K562 (cell line): ENCODE results near the gene TCIRG1. TPM values are rescaled to one million over a fixed set of nuclear protein-coding genes. Genes with fewer than 3 reads are reported as not detected.

Source experiments
- ADNP ChIP-seq: fragments of 200-800 bp; sonication (Bioruptor generic); IDR thresholded peaks from 2 replicates; pipeline ENCODE4 v1.6.1; 2016; ENCODE audit warnings: missing genetic modification characterization, missing compliant biosample characterization
- CREBBP ChIP-seq: IDR thresholded peaks from one replicate; pipeline ENCODE4 v1.6.1; 2012; ENCODE audit warnings: low read depth, mild to moderate bottlenecking, control low read depth, inconsistent platforms, low read length
- DIDO1 ChIP-seq: fragments of 450-650 bp; IDR thresholded peaks from 2 replicates; pipeline ENCODE4 v1.6.1; 2016; ENCODE audit warnings: low read depth, missing biosample characterization, missing genetic modification characterization
- EGR1 ChIP-seq: fragments of 450-650 bp; conservative IDR thresholded peaks from 2 replicates; pipeline ENCODE4 v1.6.1; 2017; ENCODE audit warnings: mild to moderate bottlenecking
- FOXK2 ChIP-seq, 2 experiments: fragments of 450-650 bp; IDR thresholded peaks in 1 of 2; conservative IDR thresholded peaks in 1 of 2; 2 replicates each; pipeline ENCODE4 v1.6.1; 2016; ENCODE audit warnings: low read depth in 2 of 2, mild to moderate bottlenecking in 1 of 2
- HMGN3 ChIP-seq: IDR thresholded peaks from 2 replicates; pipeline ENCODE4 v1.6.1; 2011; ENCODE audit warnings: borderline replicate concordance, low read depth, mild to moderate bottlenecking, mixed read lengths, low read length; ENCODE audit not compliant: insufficient read length; ENCODE audit errors: extremely low read depth
- HNRNPL ChIP-seq: fragments of 200-400 bp; formaldehyde crosslinking; IDR thresholded peaks from 2 replicates; pipeline ENCODE4 v1.6.1; 2017; ENCODE audit warnings: low read depth, mild to moderate bottlenecking, low read length
- ILK ChIP-seq: fragments of 450-650 bp; IDR thresholded peaks from 2 replicates; pipeline ENCODE4 v1.6.1; 2016; ENCODE audit warnings: missing genetic modification characterization, low read depth, mild to moderate bottlenecking, missing compliant biosample characterization, moderate library complexity, borderline replicate concordance
- KAT8 ChIP-seq: fragments of 450-650 bp; IDR thresholded peaks from 2 replicates; pipeline ENCODE4 v1.6.1; 2016; ENCODE audit warnings: low read depth, mild to moderate bottlenecking
- KLF13 ChIP-seq: fragments of 450-650 bp; IDR thresholded peaks from 2 replicates; pipeline ENCODE4 v1.6.1; 2016; ENCODE audit warnings: missing genetic modification characterization, low read depth, mild to moderate bottlenecking, missing compliant biosample characterization, moderate library complexity, borderline replicate concordance
- KLF6 ChIP-seq: fragments of 250-450 bp; sonication (Bioruptor Pico); IDR thresholded peaks from 2 replicates; pipeline ENCODE4 v1.4.0; 2020; ENCODE audit warnings: mild to moderate bottlenecking, moderate library complexity, borderline replicate concordance
- POLR3G ChIP-seq: IDR thresholded peaks from 2 replicates; pipeline ENCODE4 v1.6.1; 2011; ENCODE audit not compliant: insufficient read length, insufficient replicate concordance; ENCODE audit errors: extremely low read depth
- SMARCE1 ChIP-seq: fragments of 450-650 bp; IDR thresholded peaks from 2 replicates; pipeline ENCODE4 v1.7.1; 2016; ENCODE audit warnings: mild to moderate bottlenecking
- SP2 ChIP-seq: IDR thresholded peaks from 2 replicates; pipeline ENCODE4 v1.6.1; 2011; ENCODE audit warnings: mild to moderate bottlenecking, low read depth, low read length, moderate library complexity; ENCODE audit not compliant: poor library complexity, severe bottlenecking; ENCODE audit errors: extremely low read depth
- SRSF1 ChIP-seq: fragments of 200-400 bp; formaldehyde crosslinking; IDR thresholded peaks from 2 replicates; pipeline ENCODE4 v1.6.1; 2017; ENCODE audit warnings: mild to moderate bottlenecking, low read depth, low read length, moderate library complexity
- SUPT5H ChIP-seq: fragments of 450-650 bp; IDR thresholded peaks from 2 replicates; pipeline ENCODE4 v1.6.1; 2016
- ZBED1 ChIP-seq: IDR thresholded peaks from 2 replicates; pipeline ENCODE4 v1.6.1; 2014
- ZNF146 ChIP-seq: IDR thresholded peaks from one replicate; pipeline ENCODE4 v1.6.1; 2018; ENCODE audit warnings: missing compliant biosample characterization; ENCODE audit not compliant: unreplicated experiment
- ZSCAN29 ChIP-seq: fragments of 450-650 bp; IDR thresholded peaks from 2 replicates; pipeline ENCODE4 v1.6.1; 2017
- polyA plus RNA-seq, 8 experiments: library from polyadenylated mRNA; depleted of rRNA in 4 of 8; stranded (reverse) in 5 of 8; unstranded in 3 of 8; fragments of >200 nt; fragmentation: Nextera tagmentation in 2 of 8; fragmentation: Illumina TruSeq in 1 of 8; extraction: Ambion mirVana in 2 of 8; extraction: Trizol in 1 of 8; gene quantifications; 2 replicates each; pipeline versions ENCODE4 v1.2.1 to v1.2.3, GENCODE V29; 2011 to 2014; ENCODE audit warnings: inconsistent platforms in 1 of 8, missing spikeins in 1 of 8
- total RNA-seq, 7 experiments: library from RNA; depleted of rRNA in 6 of 7; stranded (reverse); fragments of >200 nt in 6 of 7; fragmentation: Illumina TruSeq in 2 of 7; extraction: Trizol in 2 of 7; gene quantifications; 2 replicates each; pipeline versions ENCODE4 v1.2.1 to v1.2.3, GENCODE V29; 2011 to 2021; ENCODE audit warnings: low replicate concordance in 1 of 7
- TF ChIP-seq, protein P1 (sequence below): fragments of 450-650 bp; formaldehyde crosslinking; IDR thresholded peaks from 2 replicates; pipeline ENCODE4 v1.4.0; 2022; ENCODE audit warnings: missing genetic modification characterization
- TF ChIP-seq, protein P2 (sequence below): fragments of 450-650 bp; IDR thresholded peaks from one replicate; pipeline ENCODE4 v1.6.1; 2018; ENCODE audit warnings: mild to moderate bottlenecking, moderate library complexity; ENCODE audit not compliant: partially characterized antibody
- TF ChIP-seq, protein P3 (sequence below): fragments of 200-800 bp; sonication (Bioruptor generic); IDR thresholded peaks from 2 replicates; pipeline ENCODE4 v1.6.1; 2017; ENCODE audit warnings: missing genetic modification characterization, missing compliant biosample characterization

The TCIRG1 gene
- total and polyA plus RNA-seq, 9 of the 15 experiments (the other 6 are each of a cell fraction or from before 2014, with no cell fraction given) = 0.49 to 143 (median 24.4) TPM

DNA sequence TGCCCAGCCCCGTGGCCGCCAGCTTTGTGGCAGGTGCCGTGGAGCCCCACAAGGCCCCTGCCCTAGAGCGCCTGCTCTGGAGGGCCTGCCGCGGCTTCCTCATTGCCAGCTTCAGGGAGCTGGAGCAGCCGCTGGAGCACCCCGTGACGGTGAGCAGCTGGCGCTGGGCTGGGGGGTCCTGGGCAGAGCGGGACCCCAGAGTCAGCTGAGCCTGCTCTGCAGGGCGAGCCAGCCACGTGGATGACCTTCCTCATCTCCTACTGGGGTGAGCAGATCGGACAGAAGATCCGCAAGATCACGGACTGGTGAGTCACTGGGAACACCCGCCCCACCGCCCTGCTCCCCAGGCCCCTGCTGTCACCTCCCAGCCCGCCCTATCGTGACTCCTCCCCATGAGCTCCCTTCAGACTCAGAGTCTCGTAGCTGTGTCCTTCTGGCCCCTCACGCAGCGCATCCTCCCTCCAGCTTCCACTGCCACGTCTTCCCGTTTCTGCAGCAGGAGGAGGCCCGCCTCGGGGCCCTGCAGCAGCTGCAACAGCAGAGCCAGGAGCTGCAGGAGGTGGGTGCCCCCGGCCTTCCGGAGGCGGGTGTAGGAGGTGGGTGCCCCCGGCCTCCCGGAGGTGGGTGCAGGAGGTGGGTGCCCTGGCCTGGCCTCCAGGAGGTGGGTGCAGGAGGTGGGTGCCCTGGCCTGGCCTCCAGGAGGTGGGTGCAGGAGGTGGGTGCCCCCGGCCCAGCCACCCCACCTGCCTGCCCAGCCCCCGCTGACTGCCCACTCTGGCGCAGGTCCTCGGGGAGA is 4.7 kb downstream of the TCIRG1 start (continued):
- TF ChIP-seq EGR1 = peak; percentile 43; the same call in 1 of the 2 replicates
- TF ChIP-seq, protein P1, sequence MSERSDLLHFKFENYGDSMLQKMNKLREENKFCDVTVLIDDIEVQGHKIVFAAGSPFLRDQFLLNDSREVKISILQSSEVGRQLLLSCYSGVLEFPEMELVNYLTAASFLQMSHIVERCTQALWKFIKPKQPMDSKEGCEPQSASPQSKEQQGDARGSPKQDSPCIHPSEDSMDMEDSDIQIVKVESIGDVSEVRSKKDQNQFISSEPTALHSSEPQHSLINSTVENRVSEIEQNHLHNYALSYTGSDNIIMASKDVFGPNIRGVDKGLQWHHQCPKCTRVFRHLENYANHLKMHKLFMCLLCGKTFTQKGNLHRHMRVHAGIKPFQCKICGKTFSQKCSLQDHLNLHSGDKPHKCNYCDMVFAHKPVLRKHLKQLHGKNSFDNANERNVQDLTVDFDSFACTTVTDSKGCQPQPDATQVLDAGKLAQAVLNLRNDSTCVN (CRISPR knock-in tag) = no peak
- peak; percentile 76; the same call in 1 of the 2 replicates for TF ChIP-seq ZBED1
- no peak for TF ChIP-seq SRSF1
- TF ChIP-seq KLF13 (tag) = no peak
- TF ChIP-seq KAT8 = no peak
- no peak for TF ChIP-seq ZNF146
- TF ChIP-seq DIDO1 (tag) = no peak
- no peak for TF ChIP-seq CREBBP
- peak; percentile 62 for TF ChIP-seq HMGN3
- TF ChIP-seq ADNP (tag) = no peak
- TF ChIP-seq, protein P2, sequence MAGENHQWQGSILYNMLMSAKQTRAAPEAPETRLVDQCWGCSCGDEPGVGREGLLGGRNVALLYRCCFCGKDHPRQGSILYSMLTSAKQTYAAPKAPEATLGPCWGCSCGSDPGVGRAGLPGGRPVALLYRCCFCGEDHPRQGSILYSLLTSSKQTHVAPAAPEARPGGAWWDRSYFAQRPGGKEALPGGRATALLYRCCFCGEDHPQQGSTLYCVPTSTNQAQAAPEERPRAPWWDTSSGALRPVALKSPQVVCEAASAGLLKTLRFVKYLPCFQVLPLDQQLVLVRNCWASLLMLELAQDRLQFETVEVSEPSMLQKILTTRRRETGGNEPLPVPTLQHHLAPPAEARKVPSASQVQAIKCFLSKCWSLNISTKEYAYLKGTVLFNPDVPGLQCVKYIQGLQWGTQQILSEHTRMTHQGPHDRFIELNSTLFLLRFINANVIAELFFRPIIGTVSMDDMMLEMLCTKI = no peak
- TF ChIP-seq SP2 = no peak
- no peak for TF ChIP-seq ILK (tag)
- TF ChIP-seq KLF6 (CRISPR knock-in tag) = no peak; the same call in 1 of the 2 replicates
- TF ChIP-seq ZSCAN29 = no peak
- no peak for TF ChIP-seq POLR3G
- TF ChIP-seq SUPT5H = 0 out of 2 replicates have a peak, but pooled peaks have one; percentile 38
- TF ChIP-seq, protein P3, sequence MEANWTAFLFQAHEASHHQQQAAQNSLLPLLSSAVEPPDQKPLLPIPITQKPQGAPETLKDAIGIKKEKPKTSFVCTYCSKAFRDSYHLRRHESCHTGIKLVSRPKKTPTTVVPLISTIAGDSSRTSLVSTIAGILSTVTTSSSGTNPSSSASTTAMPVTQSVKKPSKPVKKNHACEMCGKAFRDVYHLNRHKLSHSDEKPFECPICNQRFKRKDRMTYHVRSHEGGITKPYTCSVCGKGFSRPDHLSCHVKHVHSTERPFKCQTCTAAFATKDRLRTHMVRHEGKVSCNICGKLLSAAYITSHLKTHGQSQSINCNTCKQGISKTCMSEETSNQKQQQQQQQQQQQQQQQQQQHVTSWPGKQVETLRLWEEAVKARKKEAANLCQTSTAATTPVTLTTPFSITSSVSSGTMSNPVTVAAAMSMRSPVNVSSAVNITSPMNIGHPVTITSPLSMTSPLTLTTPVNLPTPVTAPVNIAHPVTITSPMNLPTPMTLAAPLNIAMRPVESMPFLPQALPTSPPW (CRISPR knock-in tag) = peak; percentile 85
- 0 out of 2 replicates have a peak, but pooled peaks have one; percentile 88 for TF ChIP-seq HNRNPL
- TF ChIP-seq SMARCE1 = peak; percentile 86
- TF ChIP-seq FOXK2 (conservative IDR thresholded peaks at IDR 0.05 in 1 of 2, IDR thresholded peaks at IDR 0.05 in 1 of 2; ENCODE audit: low read depth in 2 of 2) = peak in 1 of 2 experiments; percentile 32; a peak in 1 of 4 replicates
